ENCODE results near the gene CRIM1.

- TF ChIP-seq CTCF (IDR thresholded peaks at IDR 0.05), result no peak
- no peak for TF ChIP-seq POLR2AphosphoS5 (IDR thresholded peaks at IDR 0.05; ENCODE audit: insufficient read depth in 1 of 2, low read depth in 1 of 2)
These were observed 123.4 kb downstream of the CRIM1 start for GRCh38 chr2:36478999-36479398.

Data from vagina (tissue), 2 donors.